NK-92 treated with Interleukin-12 subunit alpha and Interleukin-12 subunit beta, amount 100 ng/mL, for 24 hours (cell line): ENCODE data around the gene ME3.
"Not testable (repeated sequence)": the region's sequence is repeated elsewhere in the genome, so short reads cannot be mapped to it uniquely, and the experiment has no call there.

Experiments
- DNase-seq: peaks from one replicate; lab custom pipeline; 2025; lab: John Stamatoyannopoulos, UW

ME3 gene

DNA sequence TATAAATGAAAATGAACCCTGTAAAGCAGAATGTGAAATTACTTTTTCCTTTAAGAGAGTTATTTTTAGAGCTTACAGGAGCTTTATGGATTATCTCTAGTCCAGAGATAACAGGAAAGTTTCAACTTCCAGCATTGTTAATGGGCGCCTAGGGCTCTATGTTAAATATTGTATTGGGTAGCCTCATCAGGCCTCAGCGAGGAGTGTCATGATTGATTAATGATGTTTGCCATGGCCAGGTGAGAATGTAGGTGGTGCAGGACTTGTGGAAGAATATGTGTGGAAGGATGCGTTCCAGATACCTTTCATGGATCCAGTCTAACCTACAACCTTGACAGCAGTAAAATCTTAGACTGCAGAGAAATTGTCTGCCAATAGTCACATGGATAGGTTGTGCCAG lies 50.6 kb downstream of the ME3 start:
- no peak for DNase-seq

DNA sequence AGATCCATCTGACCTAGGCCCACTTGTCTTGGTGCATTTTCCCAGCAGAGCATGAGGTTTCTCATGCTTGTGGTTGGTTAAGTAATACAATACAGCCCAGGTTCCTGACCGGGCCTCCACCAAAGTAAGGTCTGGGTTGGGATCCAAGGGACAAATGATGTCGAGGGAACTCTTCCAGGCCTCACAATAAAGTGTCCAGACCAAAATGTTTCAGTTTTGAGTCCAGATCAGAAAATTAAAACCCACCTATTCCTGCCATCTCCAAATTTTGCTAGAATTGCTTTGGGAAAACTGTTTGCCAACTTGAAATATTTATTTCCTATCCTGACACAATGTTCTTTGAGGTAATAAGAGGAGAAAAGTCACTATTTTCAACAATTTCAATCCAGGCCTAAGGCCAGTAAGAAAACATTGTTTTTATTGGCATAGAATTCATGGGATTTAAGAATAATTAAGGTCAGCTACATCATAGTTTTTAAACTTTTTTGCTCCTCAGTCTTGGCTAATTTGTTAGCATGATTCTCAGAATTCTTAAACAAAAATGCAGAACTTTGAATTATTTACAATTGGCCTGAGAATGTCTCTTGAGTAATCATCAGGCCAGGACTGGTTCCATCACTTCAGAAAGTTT lies 51.4 kb downstream of the ME3 start:
- DNase-seq, result no peak

DNA sequence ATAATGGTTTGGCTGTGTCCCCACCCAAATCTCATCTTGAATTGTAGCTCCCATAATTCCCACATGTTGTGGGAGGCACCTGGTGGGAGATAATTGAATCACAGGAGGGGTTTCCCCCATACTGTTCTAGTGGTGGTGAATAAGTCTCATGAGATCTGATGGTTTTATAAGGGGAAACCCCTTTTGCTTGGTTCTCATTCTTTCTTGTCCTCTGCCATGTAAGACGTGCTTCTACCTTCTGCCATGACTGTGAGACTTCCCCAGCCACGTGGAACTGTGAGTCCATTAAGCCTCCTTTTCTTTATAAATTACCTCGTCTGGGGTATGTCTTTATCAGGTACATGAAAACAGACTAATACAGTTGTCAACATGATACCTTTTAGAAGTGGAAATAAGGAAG lies 53.0 kb downstream of the ME3 start:
- not testable (repeated sequence) for DNase-seq

DNA sequence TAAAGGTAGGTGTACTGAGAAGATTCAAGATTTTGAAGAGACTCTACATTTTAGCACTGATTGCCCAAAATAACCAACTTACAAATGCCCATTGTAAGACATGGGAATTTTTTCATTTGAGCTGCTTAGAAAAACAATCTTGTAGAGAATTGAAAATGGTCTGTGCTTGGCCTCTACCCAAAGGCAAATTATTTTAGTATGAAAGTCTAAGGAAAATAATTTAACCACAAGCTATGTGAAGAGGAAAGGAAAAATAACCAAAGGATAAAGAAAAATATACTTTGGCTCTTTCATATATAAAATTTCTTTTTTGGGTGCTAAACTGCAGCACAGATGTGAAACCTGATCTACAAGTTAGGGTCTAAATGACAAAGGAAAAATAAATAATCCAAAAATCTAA lies 54.9 kb downstream of the ME3 start:
- no peak for DNase-seq

DNA sequence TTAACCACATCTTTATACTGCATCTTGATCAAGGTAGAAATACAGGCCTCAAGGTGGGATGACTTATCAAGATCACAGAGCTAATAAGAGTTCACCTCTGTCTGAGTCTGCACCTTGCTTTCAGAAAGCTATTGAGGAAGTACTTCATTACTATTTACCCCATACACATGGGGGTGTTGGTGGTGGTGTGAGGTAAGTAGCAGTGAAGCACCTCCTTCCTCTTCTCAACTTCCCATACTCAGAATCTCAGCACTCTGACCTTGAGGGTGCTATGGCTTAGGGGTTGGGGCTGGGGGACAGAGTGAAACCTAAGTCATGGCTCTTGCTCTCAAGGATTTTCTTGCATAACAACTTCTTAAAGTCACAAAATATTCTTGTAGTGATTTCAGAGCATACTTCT lies 56.9 kb downstream of the ME3 start:
- DNase-seq, result no peak

DNA sequence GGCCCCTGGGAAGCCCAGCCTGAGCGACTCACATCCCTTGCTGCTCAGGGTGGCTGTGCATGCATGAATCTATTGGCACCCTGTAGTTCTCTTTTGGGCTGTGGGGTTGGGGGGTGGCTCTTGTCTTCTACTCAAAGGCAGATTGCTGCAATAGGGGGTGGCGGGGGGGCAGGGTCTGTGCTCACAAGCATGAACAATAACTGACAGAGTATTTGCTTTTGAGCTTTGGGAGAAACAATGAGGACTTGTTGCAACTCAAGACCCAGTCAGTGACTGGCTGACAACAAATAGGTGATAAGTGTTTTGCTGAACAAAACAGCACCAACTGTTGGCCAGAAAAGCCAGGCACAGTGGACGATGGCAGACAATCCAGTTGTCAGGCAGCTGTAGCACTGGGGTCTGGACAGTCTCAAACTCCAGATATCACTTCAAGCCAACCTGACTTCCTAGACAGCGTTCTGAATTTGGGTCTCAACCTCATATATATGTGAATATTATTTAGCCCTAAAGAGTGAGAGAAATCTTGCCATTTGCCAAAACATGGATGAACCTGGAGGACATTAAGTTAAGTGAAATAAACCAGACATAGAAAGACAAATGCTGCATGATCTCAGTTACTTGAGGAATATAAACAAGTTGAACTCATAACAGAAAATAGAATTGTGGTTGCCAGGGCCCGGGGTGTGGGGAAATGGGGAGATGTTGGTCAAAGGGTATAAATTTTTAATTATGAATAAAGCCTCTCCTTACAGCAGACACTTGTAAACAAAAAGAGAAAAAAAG lies 61.7 kb downstream of the ME3 start:
- no peak for DNase-seq

DNA sequence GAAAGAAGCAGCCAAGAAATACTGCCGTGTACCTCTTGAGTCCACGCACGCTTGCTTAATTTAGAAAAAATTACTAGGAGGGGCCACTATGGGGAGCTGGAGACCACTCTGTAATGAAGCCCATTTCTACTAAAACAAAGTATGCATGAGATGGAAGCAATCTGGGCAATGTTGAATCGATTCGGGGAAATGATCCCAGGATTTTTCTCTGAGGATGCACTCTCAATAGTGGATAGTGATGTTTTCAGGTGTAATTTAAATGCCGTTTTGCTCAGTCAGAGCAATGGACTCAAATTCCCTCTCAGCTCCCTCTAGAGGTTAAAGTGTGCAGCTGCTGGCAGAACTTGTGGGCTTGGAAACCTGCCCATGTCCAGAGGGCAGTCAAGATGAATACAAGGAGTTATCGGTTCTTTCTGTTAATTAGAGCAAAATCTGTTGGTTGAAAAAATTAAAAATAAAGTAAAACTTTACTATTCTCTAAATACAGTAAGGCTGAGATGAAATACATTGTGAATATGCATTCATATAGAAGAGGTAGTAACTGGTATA lies 64.1 kb downstream of the ME3 start:
- DNase-seq, result peak; percentile 24

DNA sequence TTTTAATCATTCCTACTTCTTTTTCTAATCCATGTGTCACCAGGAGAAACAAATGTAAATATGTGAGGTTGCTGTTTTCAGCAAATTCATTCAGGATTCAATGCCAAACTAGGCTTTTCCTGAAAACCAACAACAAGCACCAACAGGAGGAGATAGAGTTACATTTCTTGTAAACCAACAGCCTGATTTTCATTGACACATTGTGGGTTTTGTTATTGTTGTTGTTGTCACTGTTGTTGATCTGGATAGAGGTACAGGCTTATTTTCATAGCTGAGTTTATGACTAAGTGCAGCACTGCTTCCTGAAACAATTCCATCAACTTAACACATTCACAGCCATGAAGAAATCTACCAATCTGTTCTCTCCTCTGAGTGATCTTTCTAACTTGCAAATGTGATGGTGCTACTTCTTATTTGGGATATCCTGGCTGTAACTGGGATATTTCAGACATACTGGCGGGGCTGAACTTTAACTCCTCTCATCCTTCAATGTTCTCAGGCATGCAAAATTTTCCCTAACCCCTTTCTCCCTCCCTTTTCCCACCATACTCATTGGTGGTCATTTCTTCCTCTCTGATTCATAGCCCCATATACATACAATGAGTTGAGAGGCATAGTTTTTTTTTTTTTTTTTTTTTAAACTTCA lies 65.5 kb downstream of the ME3 start:
- DNase-seq, result no peak

DNA sequence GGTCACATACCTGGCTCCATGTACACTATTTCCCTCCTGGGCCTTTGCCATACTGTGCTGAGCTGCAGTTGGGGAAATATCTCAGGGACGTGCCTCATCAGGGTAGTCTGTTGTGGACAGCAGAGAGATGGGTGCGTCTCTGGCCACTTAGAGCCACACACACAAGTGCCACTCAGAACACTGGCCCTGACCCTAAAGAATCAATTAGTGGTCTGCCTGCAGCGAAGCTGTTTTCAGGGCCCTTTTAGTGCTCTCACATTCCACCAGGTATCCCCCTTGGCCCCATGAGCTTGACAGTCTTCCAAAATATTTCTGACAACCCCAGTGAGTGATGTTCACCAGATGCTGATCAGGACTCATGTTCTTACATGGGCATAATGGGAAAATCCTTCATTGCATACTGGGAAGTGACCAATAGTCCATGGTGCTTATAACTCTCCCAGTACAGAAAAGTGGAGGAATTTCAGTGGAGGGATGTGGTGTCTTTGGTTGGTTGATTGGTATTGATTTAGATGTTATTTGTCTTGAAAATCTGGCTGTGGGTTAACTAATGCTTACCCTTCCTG lies 66.1 kb downstream of the ME3 start:
- DNase-seq, result no peak

DNA sequence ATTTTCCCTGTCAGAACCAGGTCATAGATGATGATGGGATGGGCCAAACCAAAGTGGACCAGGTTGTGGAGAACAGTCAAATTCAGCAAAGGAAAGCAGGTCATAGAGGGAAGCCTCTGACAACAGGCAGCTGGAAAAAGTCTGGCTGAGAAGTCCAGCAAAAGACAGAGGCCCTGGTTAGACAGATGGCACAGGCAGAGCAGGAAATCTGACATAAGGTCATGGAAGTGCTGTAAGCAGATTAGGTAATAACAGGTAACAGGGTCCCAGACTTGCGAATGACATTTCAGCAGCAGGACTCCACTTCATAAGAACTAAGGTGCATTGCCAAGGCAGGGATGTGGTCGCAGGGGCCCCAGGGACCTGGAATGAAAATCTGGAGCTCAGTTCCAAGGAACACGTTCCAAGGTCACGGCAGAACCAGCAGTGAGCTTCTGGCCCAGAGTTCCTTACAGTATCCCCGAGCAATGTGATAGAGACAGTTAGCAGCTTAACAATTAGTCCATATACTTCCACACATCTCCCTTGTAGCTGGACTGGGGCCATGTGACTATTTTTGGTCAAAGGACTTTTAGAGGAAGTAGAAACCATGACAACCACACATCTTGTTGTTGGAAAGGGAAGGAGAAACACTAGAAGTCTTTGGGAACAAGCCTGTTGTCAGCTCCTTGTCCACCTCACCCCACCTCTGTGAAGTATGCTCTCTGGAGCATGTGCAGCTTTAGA lies 75.4 kb downstream of the ME3 start:
- no peak for DNase-seq

DNA sequence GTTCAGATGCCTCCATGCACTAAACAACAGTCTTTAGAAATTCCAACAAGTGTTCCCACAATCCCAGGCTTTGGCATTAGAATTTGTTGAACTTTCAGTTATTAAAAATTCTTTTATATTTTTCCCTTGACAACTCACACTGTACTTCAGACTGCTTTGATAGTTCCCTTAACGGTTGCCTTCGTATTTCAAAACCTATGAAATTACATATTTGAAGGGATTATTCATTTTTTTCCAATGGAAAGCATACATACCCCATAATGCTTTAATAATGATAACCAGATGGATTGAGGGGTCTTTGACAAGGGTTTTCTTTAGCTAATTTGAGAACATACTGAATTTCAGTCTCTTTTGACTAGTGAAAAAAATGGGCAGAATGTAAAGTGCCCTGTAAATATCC lies 76.5 kb downstream of the ME3 start:
- no peak for DNase-seq

DNA sequence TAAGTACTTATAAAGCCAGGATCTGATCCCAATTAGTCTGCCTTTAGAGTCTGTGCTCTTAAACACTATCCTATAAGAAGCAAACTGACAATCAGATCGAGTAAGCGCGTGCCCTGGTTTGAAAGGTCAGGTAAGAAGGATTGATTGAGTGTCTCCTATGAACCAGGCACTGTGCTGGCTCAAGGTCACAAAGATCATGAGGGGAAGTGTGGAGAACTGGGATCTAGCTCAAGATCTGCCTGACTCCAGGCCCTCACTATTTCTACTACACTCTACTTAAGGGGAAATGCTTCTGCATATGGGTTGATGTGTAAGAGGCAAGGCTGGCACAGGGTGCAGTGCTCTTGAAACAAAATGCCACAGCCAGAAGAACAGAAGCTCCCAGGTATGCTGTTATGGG lies 77.0 kb downstream of the ME3 start:
- no peak for DNase-seq

DNA sequence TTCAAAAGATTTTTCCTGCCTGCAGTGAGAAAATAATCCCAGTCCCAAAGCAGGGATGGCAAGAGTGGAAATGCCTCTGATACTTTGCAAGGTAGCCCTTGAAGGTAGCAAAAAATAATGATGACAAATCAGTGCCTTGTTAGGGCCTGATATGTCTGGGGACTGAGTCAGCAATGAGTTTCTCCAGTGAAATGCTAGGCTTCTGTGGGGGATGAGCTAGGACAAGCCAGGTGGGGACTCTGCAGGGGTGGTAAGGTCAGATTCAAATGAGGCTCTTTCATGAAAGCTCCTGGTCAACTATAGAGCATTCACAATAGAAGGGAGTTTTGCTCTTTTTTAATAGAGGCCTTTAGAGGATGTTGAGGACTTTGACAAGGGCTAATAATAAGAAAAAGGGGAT lies 77.7 kb downstream of the ME3 start:
- DNase-seq, result no peak

DNA sequence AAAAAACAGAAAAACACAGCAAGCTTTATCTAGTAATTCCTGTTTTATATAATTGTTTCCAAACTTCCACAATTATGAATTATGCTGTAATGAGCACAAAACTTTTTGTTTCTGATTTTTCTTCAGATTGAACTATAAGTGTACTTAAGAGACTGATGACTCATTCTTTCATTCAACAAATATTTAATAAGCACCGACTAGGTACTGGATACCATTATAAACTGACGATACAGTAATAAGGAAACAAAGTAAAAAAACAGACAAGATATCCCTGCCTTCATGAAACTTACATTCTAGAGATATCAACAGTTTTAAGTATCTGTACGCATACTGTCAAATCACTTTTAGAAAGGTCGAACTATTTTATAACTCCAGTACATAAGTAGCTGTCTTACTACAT lies 78.6 kb downstream of the ME3 start:
- no peak for DNase-seq

DNA sequence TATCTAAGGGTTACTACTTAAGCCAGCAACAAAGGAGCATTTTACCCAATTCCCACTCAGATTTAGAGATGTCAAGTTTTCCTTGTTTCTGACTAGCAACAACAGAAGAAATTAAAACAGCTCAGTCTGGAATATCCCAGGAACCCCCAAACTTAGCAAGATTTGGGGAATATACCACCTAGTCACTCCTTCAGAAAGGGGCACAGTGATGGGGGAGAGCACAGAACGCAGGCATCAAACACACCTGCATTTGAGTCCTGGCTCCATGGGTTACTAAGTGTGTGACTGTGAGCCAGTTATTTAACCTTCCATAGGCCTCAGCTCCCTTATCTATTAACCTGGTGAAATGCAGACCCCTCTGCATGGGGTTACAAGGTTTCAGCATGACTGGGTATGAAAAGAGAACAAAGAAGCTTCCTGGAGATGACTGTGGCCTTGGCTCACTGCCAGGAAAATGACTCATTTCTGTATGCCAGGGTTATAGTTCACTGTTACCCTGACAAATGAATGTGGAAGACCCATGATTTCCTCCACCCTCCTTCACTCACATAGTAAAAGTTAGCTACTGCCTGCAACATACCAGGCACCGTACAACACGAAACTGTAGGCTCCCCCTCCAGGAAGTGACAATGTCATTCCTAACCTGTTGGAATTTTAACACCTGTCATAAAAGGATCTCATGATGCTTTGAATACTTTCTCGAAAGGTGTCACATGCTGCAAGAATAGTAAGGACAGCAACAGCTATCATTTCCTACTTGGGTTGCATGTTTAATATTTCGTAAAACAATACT lies 79.6 kb downstream of the ME3 start:
- DNase-seq, result peak; percentile 51

DNA sequence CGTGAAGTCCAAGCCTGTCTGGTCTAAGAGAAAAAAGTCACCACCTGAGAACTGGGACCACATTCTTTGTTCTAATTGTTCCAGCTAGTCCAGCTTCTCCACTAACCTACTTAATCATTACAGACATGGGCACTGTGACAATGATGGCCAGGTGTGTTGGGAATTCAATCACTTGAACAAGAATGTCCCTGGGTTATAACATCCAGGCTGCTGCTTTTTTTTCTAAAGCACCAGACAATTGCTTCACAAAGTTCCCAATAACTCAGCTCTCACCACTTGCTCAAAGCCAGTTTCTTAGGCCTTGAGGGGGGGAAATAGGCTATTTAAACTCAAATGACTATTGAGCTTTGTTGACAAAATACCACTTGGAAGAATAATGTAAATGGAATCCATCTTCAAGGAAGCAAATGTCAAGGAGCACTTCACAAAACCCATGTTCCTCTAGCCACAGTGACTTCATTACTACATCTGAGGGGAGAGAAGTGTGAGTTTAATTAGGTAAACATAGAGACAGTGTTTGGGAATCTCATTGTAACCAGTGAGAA lies 80.3 kb downstream of the ME3 start:
- no peak for DNase-seq

DNA sequence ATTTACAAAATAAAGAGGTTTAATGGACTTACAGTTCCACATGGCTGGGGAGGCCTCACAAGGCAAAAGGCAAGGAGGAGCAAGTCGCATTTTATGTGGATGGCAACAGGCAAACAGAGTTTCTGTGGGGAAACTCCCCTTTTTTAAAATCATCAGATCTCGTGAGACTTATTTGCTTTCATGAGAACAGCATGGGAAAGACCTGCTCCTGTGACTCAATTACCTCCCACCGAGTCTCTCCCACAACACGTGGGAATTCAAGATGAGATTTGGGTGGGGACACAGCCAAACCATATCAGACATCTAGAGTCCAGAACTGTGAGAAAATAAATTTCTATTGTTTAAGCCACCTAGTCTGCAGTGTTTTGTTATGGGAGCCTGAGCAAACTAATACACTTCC lies 80.8 kb downstream of the ME3 start:
- DNase-seq, result no peak

DNA sequence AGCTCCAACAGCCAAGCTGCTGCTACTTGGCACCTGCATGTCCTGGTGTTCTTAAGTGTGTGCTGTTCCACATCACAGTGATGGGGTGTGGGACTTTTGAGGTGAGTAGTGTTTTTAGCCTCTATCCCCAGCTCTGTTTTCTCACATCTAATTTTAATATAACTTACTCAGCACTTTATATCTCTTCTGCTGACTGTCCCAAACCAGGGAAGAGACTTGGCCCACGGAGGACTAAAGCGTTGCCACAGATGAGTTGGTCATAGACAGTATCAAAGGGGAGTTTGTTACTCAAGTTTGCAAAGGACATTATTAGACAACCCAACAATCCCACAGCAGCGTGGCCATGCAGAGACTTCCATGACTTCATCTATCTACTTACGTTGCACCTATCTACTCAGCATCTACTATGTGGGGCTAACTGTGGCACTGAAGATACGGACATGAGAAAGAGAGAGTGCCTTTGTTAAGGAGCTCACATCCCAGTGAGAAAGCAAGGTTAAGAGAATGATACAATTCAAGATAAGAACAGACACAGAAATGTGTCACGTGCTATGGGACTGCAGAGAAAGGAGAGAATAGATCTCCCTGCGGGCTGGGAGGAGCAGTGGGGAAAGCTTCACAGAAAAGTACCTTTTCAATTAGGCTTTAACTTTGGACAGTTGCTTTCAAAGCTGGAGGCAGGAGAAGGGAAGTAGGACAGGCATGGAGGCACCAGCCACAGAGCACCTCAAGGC lies 82.4 kb downstream of the ME3 start:
- DNase-seq, result no peak

DNA sequence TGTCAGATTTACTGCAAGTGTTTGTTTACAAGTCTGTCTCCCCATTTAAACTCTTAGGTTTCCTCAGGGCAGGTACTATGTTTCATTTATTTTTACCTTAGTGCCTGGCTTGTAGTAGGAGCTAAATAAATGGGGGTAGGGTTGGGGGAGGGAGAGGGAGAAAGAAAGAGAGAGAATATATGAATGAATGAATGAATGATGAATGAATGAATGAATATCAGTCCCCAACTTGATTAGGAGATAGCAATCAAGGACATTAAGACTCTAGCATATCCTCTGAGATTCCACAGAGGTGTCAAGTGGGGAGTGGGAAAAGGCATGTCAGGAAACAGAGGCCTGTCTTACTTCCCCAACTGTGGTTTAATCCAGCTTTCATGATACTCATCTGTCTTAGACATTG lies 83.2 kb downstream of the ME3 start:
- DNase-seq, result no peak

DNA sequence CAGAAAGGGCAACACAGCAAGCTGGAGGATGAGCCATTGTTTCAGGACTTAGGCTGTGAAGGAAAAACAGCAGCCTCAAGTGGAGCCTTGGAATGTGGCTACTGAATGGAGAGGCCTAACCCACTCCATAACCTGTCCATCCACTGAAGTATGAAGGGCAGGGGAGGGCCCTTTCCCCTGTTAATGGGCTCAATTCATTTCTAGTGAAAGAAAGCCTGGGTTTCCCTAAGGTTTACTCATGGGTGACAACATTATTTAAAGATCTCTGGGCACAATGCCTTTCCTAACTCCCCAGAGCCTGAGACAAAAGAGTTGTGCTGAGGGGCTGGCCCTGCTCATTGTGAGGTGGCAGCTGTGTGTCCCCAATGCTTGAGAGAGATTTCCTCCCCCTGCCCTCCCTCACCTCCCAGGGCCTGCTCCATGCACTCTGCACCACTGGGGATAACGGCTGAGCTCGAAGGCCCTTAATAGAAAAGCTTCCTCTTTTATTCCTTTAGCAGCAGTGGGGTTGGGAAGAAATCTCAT lies 83.8 kb downstream of the ME3 start:
- no peak for DNase-seq
